ENCODE data around the gene PSMD13. TPM values are rescaled to one million over a fixed set of nuclear protein-coding genes. Genes with fewer than 3 reads are reported as not detected.

Gene PSMD13
- 203 and 237 TPM in 2 replicates for total RNA-seq

GRCh38 chr11:236774-237767 is at the start of gene PSMD13:
Gene PSMD13, plus strand, starts transcription at chr11:236976. Its CDS starts 74 bp downstream, at chr11:237050.

GRCh38 chr11:192674-193128 is 44.1 kb upstream of the PSMD13 start, which contains the start of gene SCGB1C1:
Gene SCGB1C1, plus strand, starts transcription at chr11:193078. Its CDS starts 22 bp downstream, at chr11:193100.

GRCh38 chr11:207208-207862 is 29.4 kb upstream of the PSMD13 start, which contains the start of the genes BET1L and RIC8A:
Gene BET1L, minus strand, starts transcription at chr11:207399. Its CDS starts 78 bp downstream, at chr11:207321.
Gene RIC8A, plus strand, starts transcription at chr11:207708. Its CDS starts 1,147 bp downstream, at chr11:208855.

GRCh38 chr11:235997-236773 is 591 bp upstream of the PSMD13 start, which contains the start of gene SIRT3:
Gene SIRT3, minus strand, starts transcription at chr11:236342. Its CDS starts 14 bp downstream, at chr11:236328.

GRCh38 chr11:278001-278951 is 41.5 kb downstream of the PSMD13 start, which contains the start of gene NLRP6:
Gene NLRP6, plus strand, starts transcription at chr11:278407. Its CDS starts 163 bp downstream, at chr11:278570.

GRCh38 chr11:288478-289397 is 52.0 kb downstream of the PSMD13 start, which contains the start of gene PGGHG:
Gene PGGHG, plus strand, starts transcription at chr11:289126. Its CDS starts 691 bp downstream, at chr11:289817.

GRCh38 chr11:299081-299891 is 62.5 kb downstream of the PSMD13 start, which contains the start of gene IFITM5:
Gene IFITM5, minus strand, starts transcription at chr11:299526. Its CDS starts 36 bp downstream, at chr11:299490.

Other genes with a start within 250 kb of the PSMD13 start
- gene SCGB1C1, start 43.9 kb upstream of the PSMD13 start, total RNA-seq: not detected in 2 replicates
- gene BET1L, start 29.6 kb upstream of the PSMD13 start, total RNA-seq: 18.5 and 21.2 TPM in 2 replicates
- 92.7 and 101 TPM in 2 replicates for gene RIC8A, start 29.3 kb upstream of the PSMD13 start, total RNA-seq
- gene SIRT3, start 634 bp upstream of the PSMD13 start, total RNA-seq: 10.2 and 17.4 TPM in 2 replicates
- gene NLRP6, start 41.4 kb downstream of the PSMD13 start, total RNA-seq: not detected in 2 replicates
- 3.7 and 4.0 TPM in 2 replicates for gene PGGHG, start 52.1 kb downstream of the PSMD13 start, total RNA-seq
- gene IFITM5, start 62.5 kb downstream of the PSMD13 start, total RNA-seq: not detected in 2 replicates
- 15.2 and 17.1 TPM in 2 replicates for gene IFITM2, start 70.8 kb downstream of the PSMD13 start, total RNA-seq
- 16.4 and 26.9 TPM in 2 replicates for gene IFITM1, start 77.1 kb downstream of the PSMD13 start, total RNA-seq
- 57.6 and 138 TPM in 2 replicates for gene IFITM3, start 83.9 kb downstream of the PSMD13 start, total RNA-seq
- 43.2 and 82.5 TPM in 2 replicates for gene B4GALNT4, start 132.5 kb downstream of the PSMD13 start, total RNA-seq
- gene PKP3, start 157.2 kb downstream of the PSMD13 start, total RNA-seq: 520 and 527 TPM in 2 replicates
- 11.2 and 15.7 TPM in 2 replicates for gene SIGIRR, start 178.0 kb downstream of the PSMD13 start, total RNA-seq
- gene ANO9, start 205.0 kb downstream of the PSMD13 start, total RNA-seq: 10.5 and 18.0 TPM in 2 replicates
- gene PTDSS2, start 213.3 kb downstream of the PSMD13 start, total RNA-seq: 61.4 and 62.0 TPM in 2 replicates

Data from airway epithelial cell (primary cell).